CD4-positive, CD25-positive, alpha-beta regulatory T cell (primary cell): ENCODE data around the gene IFNG. TPM values are rescaled to one million over a fixed set of nuclear protein-coding genes. Genes with fewer than 3 reads are reported as not detected.
"Not testable (repeated sequence)": the region's sequence is repeated elsewhere in the genome, so short reads cannot be mapped to it uniquely, and the experiment has no call there.

Source experiments
- ATAC-seq, 2 donors: fragments of 150-1000 bp; cut with Tn5 transposase; one replicate each; pipeline ENCODE4 v1.10.0; 2021; ENCODE audit warnings: low read depth in 2 of 2, moderate number of reproducible peaks in 2 of 2, moderate library complexity in 1 of 2
- DNase-seq, 3 donors: peaks; one replicate each; pipeline versions ENCODE4 v3.0.0 to v3.0.0-alpha.2; 2012 to 2022; ENCODE audit warnings: mixed read lengths in 1 of 3
- H3K27ac ChIP-seq: one replicate; pipeline ENCODE4 v1.7.0; 2013; ENCODE audit warnings: mild to moderate bottlenecking, low read length; ENCODE audit not compliant: insufficient read depth, poor library complexity, severe bottlenecking
- H3K27me3 ChIP-seq: one replicate; pipeline ENCODE4 v1.7.0; 2013; ENCODE audit warnings: low read length; ENCODE audit not compliant: control insufficient read depth, insufficient read depth
- H3K36me3 ChIP-seq: one replicate; pipeline ENCODE4 v1.7.0; 2013; ENCODE audit warnings: mild to moderate bottlenecking, low read length, moderate library complexity; ENCODE audit not compliant: control insufficient read depth, insufficient read depth
- H3K4me1 ChIP-seq: 2 replicates; pipeline ENCODE4 v1.7.0; 2013; ENCODE audit warnings: mild to moderate bottlenecking, low read length; ENCODE audit not compliant: insufficient read depth, control insufficient read depth, poor library complexity, severe bottlenecking
- H3K4me3 ChIP-seq: one replicate; pipeline ENCODE4 v1.7.0; 2013; ENCODE audit warnings: low read depth, mild to moderate bottlenecking, low read length, moderate library complexity
- H3K9me3 ChIP-seq, 2 experiments: 1 replicate in 1 of 2; 2 replicates in 1 of 2; pipeline ENCODE4 v1.7.0; 2013; ENCODE audit warnings: low read length in 2 of 2, mild to moderate bottlenecking in 1 of 2, moderate library complexity in 1 of 2; ENCODE audit not compliant: control insufficient read depth in 2 of 2
- H3K27ac Mint-ChIP-seq, 3 donors: one replicate each; pipeline ENCODE4 v1.8.0; 2020 to 2022; ENCODE audit warnings: mild to moderate bottlenecking in 3 of 3, mixed read lengths in 3 of 3, moderate library complexity in 2 of 3
- H3K27me3 Mint-ChIP-seq: one replicate; pipeline ENCODE4 v1.8.0; 2022; ENCODE audit warnings: mild to moderate bottlenecking, mixed read lengths
- H3K36me3 Mint-ChIP-seq: one replicate; pipeline ENCODE4 v1.8.0; 2020; ENCODE audit warnings: mixed read lengths
- H3K4me1 Mint-ChIP-seq, 4 donors: one replicate each; pipeline ENCODE4 v1.8.0; 2020 to 2022; ENCODE audit warnings: mixed read lengths in 4 of 4, mild to moderate bottlenecking in 1 of 4
- H3K4me3 Mint-ChIP-seq, 4 donors: one replicate each; pipeline ENCODE4 v1.8.0; 2020 to 2022; ENCODE audit warnings: mild to moderate bottlenecking in 4 of 4, mixed read lengths in 4 of 4, moderate library complexity in 3 of 4
- H3K9me3 Mint-ChIP-seq, 7 donors: one replicate each; pipeline ENCODE4 v1.8.0; 2020 to 2022; ENCODE audit warnings: mixed read lengths in 7 of 7, mild to moderate bottlenecking in 3 of 7, moderate library complexity in 2 of 7
- polyA plus RNA-seq, 4 donors: library from polyadenylated mRNA; unstranded; fragments of 300-500 nt; fragmentation: Illumina TruSeq; gene quantifications; one replicate each; pipeline ENCODE4 v1.2.3, GENCODE V29; 2021
- total RNA-seq: library from RNA; stranded (reverse); gene quantifications from one replicate; pipeline ENCODE4 v1.2.3, GENCODE V29; 2022

Gene IFNG
- total and polyA plus RNA-seq, 5 donors from 2014 or later = 0.83 to 15.0 (median 0.89) TPM

DNA sequence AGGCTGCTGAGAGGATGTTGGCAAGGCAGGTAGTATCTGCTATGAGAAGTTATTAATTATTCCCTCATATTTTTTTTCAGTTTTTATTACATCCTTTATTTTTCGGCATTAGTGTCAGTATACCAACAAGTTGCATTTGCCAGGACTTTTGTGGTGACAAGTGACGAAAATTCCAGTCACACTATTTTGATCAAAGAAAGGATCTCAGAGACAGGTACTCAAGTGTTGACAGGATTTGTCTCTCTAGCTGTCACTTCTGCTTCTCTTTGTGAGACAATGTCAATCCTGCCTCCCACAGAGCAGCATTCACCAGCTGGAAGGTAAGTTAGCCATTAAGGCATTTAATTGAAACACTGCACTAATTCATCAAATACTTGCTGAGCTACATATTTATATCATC is 18.0 kb upstream of the IFNG start:
- Histone ChIP-seq H3K36me3 (no peaks in the 10 kb centered on the region), H3K9me3 (no peaks in the 10 kb centered on the region), H3K27me3 (no peaks in the 10 kb centered on the region), H3K4me1 (peaks cover 37% of the 10 kb centered on the region), H3K27ac (peak overlapping the region; percentile 45), H3K4me3 (no peak overlapping the region)
- H3K4me1 Mint-ChIP-seq = peaks cover 29 to 71% (median 49%) of the 10 kb centered on the region in 4 donors
- H3K36me3 Mint-ChIP-seq = no peaks in the 10 kb centered on the region
- H3K27me3 Mint-ChIP-seq = peaks cover 5% of the 10 kb centered on the region
- H3K9me3 Mint-ChIP-seq = peaks cover 0 to 2% (median 0%) of the 10 kb centered on the region in 7 donors
- no peak for DNase-seq
- peak overlapping the region in 2 of 4 donors; percentile 21 to 22 for H3K4me3 Mint-ChIP-seq
- peak overlapping the region; percentile 79 to 94 (median 90) for H3K27ac Mint-ChIP-seq
- no peak for ATAC-seq

DNA sequence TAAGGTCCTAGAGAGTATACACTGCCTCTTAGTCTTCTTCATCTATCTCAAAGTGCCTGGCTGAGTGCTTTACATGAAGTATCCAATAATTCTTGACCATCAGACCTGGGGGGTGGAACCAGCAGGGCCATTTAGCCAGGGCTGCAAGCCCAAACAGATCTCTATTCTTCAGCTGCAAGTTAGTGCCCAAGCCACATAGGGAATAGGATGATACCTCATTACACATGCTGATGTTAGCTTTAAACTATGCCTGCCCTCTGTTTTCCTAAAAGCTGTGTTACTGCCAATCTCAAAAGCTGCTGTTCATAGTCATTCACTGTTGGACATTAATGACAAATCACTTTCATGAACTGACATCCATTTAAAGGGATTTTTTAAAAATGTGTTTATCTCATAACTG is 16.7 kb upstream of the IFNG start:
- H3K4me3 Mint-ChIP-seq = peak overlapping the region; percentile 57 to 78 (median 75)
- Histone ChIP-seq H3K27me3 (no peaks in the 10 kb centered on the region), H3K4me1 (peaks cover 33% of the 10 kb centered on the region), H3K4me3 (peak overlapping the region; percentile 60), H3K27ac (peak overlapping the region; percentile 75), H3K9me3 (no peaks in the 10 kb centered on the region), H3K36me3 (no peaks in the 10 kb centered on the region)
- DNase-seq = no peak
- peak overlapping the region; percentile 82 to 94 (median 90) for H3K27ac Mint-ChIP-seq
- H3K4me1 Mint-ChIP-seq = peaks cover 24 to 65% (median 47%) of the 10 kb centered on the region in 4 donors
- H3K27me3 Mint-ChIP-seq = peaks cover 5% of the 10 kb centered on the region
- H3K36me3 Mint-ChIP-seq = no peaks in the 10 kb centered on the region
- peaks cover 0 to 2% (median 0%) of the 10 kb centered on the region in 7 donors for H3K9me3 Mint-ChIP-seq
- ATAC-seq = no peak

DNA sequence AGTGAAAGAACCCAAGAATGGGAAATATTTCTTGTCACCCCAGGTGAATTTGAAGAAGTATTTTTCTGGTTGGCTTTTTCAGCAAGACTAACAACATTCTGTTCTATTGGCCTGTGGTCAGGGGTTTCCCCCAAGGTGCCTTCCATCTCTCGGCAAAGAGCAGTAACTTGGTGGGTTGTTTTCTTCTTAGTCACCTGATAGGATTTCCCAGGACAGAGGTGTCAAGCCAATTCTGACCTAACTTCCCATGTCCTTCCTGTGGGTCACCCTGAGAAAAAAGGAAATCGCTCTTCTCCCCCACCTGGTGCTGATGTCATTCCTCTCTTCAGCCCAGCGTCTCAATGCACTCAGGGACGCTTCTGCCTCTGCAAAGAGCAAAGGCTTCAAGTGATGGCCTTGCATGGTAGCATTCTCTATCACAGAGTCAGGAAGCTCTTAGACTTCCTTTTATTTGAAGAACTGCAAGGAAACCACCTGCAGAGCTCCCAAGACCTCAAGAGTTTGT is 16.1 kb upstream of the IFNG start:
- H3K9me3 ChIP-seq = no peaks in the 10 kb centered on the region
- peak; percentile 32 to 76 (median 70) for DNase-seq
- Mint-ChIP-seq H3K9me3 (peaks cover 0 to 2% (median 0%) of the 10 kb centered on the region in 7 donors), H3K27ac (peak overlapping the region; percentile 82 to 94 (median 90)), H3K27me3 (peaks cover 1% of the 10 kb centered on the region), H3K36me3 (no peaks in the 10 kb centered on the region), H3K4me1 (peaks cover 18 to 58% (median 42%) of the 10 kb centered on the region in 4 donors), H3K4me3 (peak overlapping the region; percentile 57 to 78 (median 75))
- H3K27me3 ChIP-seq = no peaks in the 10 kb centered on the region
- H3K4me3 ChIP-seq = peak overlapping the region; percentile 60
- H3K4me1 ChIP-seq = peaks cover 26% of the 10 kb centered on the region
- H3K27ac ChIP-seq = peak overlapping the region; percentile 75
- ATAC-seq = peak; percentile 78 to 79
- no peaks in the 10 kb centered on the region for H3K36me3 ChIP-seq

DNA sequence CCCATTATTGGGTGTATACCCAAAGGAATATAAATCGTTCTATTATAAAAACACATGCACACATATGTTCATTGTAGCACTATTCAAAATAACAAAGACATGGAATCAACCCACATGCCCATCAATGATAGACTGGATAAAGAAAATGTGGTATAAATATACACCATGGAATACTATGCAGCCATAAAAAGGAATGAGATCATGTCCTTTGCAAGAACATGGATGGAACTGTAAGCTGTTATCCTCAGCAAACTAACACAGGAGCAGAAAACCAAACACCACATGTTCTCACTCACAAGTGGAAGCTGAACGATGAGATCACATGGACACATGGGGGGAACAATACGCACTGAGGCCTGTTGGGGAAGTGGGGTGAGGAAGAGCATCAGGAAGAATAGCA is 15.2 kb upstream of the IFNG start:
- H3K27me3 ChIP-seq, H3K9me3 Mint-ChIP-seq, ATAC-seq, H3K4me3 ChIP-seq, H3K27me3 Mint-ChIP-seq, DNase-seq, H3K36me3 Mint-ChIP-seq, H3K36me3 ChIP-seq, H3K9me3 ChIP-seq: not testable (repeated sequence)
- Histone ChIP-seq H3K4me1 (peaks cover 26% of the 10 kb centered on the region), H3K27ac (peak overlapping the region; percentile 75)
- peak overlapping the region in 2 of 4 donors; percentile 72 to 73 for H3K4me3 Mint-ChIP-seq
- H3K27ac Mint-ChIP-seq = peak overlapping the region; percentile 71 to 94 (median 90)
- H3K4me1 Mint-ChIP-seq = peaks cover 18 to 53% (median 41%) of the 10 kb centered on the region in 4 donors

DNA sequence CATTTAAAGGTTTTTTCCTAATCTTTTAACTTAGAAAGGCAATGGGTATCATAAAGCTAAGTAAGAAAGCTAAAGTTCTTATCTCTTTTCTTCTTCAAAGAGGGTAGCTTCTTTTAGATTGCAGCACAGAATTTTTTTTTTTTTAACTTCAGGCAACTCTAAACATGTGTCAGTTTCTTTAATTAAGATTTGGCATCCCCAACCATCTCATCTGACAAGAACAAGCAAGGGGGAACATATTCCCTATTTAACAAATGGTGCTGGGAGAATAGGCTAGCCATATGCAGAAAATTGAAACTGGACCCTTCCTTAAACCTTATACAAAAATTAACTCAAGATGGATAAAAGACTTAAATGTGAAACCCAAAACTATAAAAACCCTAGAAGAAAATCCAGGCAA is 14.3 kb upstream of the IFNG start:
- Histone ChIP-seq H3K9me3 (no peaks in the 10 kb centered on the region), H3K36me3 (no peaks in the 10 kb centered on the region), H3K27ac (no peak overlapping the region), H3K27me3 (no peaks in the 10 kb centered on the region), H3K4me3 (no peak overlapping the region), H3K4me1 (peaks cover 26% of the 10 kb centered on the region)
- Mint-ChIP-seq H3K27me3 (no peaks in the 10 kb centered on the region), H3K27ac (peak overlapping the region in 1 of 3 donors; percentile 90), H3K4me1 (peaks cover 18 to 50% (median 38%) of the 10 kb centered on the region in 4 donors), H3K9me3 (peaks cover 0 to 2% (median 0%) of the 10 kb centered on the region in 7 donors), H3K36me3 (no peaks in the 10 kb centered on the region), H3K4me3 (peak overlapping the region in 1 of 4 donors; percentile 21)
- DNase-seq (no peak), ATAC-seq (no peak)

DNA sequence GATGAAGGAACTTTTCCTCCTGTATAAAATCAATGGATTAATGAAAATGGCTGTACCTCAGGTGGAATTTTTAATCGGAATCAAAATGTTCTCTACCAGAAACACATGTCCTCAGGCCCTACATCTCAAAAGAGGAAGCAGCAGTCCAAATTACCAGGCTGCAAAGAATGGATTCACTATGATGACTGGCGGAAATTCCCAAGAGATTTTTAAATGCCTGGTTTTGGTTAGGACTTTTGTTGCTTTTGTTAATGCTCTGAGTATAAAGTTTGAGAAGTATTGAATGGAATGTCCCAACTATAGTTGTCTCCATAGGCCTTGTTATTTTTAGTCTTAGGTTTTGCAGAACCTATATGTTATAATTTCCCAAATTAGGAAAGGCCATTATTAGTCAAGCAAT is 11.2 kb upstream of the IFNG start:
- no peaks in the 10 kb centered on the region for H3K36me3 Mint-ChIP-seq
- Histone ChIP-seq H3K4me3 (no peak overlapping the region), H3K27me3 (no peaks in the 10 kb centered on the region), H3K27ac (no peak overlapping the region), H3K4me1 (peaks cover 8% of the 10 kb centered on the region), H3K9me3 (no peaks in the 10 kb centered on the region), H3K36me3 (no peaks in the 10 kb centered on the region)
- DNase-seq (no peak), ATAC-seq (no peak)
- H3K4me3 Mint-ChIP-seq = no peak overlapping the region
- peaks cover 5% of the 10 kb centered on the region for H3K27me3 Mint-ChIP-seq
- peaks cover 0 to 2% (median 0%) of the 10 kb centered on the region in 7 donors for H3K9me3 Mint-ChIP-seq
- H3K27ac Mint-ChIP-seq = no peak overlapping the region
- peaks cover 5 to 22% (median 15%) of the 10 kb centered on the region in 4 donors for H3K4me1 Mint-ChIP-seq

DNA sequence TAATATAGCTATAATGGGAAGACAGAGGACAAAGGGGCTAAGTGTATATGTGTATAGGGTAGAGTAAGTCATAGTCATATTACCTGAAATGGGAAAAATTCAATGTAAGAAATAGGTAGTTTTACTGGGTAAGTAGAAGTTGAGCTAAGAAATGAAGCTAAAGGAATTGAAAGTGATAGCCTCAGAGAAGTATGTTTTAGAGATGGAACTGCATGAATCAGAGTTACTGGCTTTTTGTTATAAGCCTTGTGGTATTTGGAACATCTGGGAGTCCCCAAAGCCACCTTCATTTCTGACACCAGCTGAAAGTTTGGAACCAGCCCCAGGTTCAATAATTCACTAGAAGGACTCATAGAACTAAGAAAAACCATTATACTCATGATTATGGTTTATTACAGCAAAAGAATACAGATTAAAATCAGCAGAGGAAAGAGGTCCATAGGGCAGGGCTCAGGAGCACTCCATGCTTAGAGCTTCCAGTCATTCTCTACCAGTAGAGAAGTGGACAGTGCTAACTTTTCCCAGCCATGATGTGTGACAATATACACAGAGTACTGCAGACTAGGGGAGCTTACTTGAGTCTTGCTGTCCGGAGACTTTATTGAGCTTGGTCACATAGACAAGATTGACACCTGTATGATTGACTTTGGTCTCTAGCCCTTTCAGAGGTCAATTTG is 9.8 kb upstream of the IFNG start:
- no peak for ATAC-seq
- Mint-ChIP-seq H3K9me3 (no peaks in the 10 kb centered on the region), H3K4me1 (peaks cover 0 to 9% (median 4%) of the 10 kb centered on the region in 4 donors), H3K36me3 (no peaks in the 10 kb centered on the region), H3K4me3 (no peak overlapping the region), H3K27ac (no peak overlapping the region), H3K27me3 (peaks cover 5% of the 10 kb centered on the region)
- Histone ChIP-seq H3K36me3 (no peaks in the 10 kb centered on the region), H3K4me1 (no peaks in the 10 kb centered on the region), H3K4me3 (no peak overlapping the region), H3K9me3 (no peaks in the 10 kb centered on the region), H3K27ac (no peak overlapping the region), H3K27me3 (peaks cover 1% of the 10 kb centered on the region)
- no peak for DNase-seq
